Measurements from ENCODE around the gene ACVR1. TPM values are rescaled to one million over a fixed set of nuclear protein-coding genes. Genes with fewer than 3 reads are reported as not detected.

The ACVR1 gene
- total and polyA plus RNA-seq, 2 experiments from 2014 or later = 8.9 to 21.5 TPM

DNA sequence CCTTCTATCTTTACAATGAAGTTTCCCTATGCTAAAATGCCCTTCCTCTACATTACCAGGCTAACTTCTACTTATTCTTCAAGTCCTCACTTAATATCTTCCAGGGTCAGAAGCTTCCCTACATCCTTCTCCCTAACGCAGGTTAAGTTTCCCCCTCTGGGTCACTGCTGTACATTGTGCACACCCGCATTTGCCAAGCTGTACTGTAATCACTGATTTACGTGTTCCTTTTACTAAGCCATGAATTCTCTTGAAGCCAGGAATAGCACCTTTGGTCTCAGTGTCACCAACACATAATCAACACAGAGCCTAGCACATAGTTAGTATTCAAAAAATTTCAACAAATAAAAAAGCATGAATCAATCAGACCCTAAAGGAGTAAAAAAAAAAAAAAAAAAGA, 22.3 kb downstream of the ACVR1 start:
- no peaks in the 10 kb centered on the region for H3F3A ChIP-seq (replicated peaks; ENCODE audit: low read depth)
- Mint-ChIP-seq H3K4me3 (no peak overlapping the region), H3K36me3 (ENCODE audit: low read depth) (no peaks in the 10 kb centered on the region), H3K4me1 (peaks cover 8% of the 10 kb centered on the region), H3K9me3 (no peaks in the 10 kb centered on the region), H3K27ac (no peak overlapping the region), H3K27me3 (ENCODE audit: insufficient read depth, low read depth, poor library complexity) (no peaks in the 10 kb centered on the region)
- no peaks in the 10 kb centered on the region; the same call in 1 of the 2 replicates for H3K4me1 ChIP-seq (ENCODE audit: insufficient read depth)
- H3K4me2 ChIP-seq = no peak overlapping the region
- H3K9me2 ChIP-seq (ENCODE audit: insufficient read depth) = no peaks in the 10 kb centered on the region
- no peak overlapping the region for H2AFZ ChIP-seq
- ATAC-seq (no peak), DNase-seq (ENCODE audit: low spot score) (no peak)
- no peak overlapping the region for H3K27ac ChIP-seq (ENCODE audit: low read depth)
- no peaks in the 10 kb centered on the region for H3K27me3 ChIP-seq (ENCODE audit: insufficient read depth)
- no peak for TF ChIP-seq ZNF331 (CRISPR knock-in tag; IDR thresholded peaks at IDR 0.05; ENCODE audit: low read depth)
- TF ChIP-seq, protein P1, sequence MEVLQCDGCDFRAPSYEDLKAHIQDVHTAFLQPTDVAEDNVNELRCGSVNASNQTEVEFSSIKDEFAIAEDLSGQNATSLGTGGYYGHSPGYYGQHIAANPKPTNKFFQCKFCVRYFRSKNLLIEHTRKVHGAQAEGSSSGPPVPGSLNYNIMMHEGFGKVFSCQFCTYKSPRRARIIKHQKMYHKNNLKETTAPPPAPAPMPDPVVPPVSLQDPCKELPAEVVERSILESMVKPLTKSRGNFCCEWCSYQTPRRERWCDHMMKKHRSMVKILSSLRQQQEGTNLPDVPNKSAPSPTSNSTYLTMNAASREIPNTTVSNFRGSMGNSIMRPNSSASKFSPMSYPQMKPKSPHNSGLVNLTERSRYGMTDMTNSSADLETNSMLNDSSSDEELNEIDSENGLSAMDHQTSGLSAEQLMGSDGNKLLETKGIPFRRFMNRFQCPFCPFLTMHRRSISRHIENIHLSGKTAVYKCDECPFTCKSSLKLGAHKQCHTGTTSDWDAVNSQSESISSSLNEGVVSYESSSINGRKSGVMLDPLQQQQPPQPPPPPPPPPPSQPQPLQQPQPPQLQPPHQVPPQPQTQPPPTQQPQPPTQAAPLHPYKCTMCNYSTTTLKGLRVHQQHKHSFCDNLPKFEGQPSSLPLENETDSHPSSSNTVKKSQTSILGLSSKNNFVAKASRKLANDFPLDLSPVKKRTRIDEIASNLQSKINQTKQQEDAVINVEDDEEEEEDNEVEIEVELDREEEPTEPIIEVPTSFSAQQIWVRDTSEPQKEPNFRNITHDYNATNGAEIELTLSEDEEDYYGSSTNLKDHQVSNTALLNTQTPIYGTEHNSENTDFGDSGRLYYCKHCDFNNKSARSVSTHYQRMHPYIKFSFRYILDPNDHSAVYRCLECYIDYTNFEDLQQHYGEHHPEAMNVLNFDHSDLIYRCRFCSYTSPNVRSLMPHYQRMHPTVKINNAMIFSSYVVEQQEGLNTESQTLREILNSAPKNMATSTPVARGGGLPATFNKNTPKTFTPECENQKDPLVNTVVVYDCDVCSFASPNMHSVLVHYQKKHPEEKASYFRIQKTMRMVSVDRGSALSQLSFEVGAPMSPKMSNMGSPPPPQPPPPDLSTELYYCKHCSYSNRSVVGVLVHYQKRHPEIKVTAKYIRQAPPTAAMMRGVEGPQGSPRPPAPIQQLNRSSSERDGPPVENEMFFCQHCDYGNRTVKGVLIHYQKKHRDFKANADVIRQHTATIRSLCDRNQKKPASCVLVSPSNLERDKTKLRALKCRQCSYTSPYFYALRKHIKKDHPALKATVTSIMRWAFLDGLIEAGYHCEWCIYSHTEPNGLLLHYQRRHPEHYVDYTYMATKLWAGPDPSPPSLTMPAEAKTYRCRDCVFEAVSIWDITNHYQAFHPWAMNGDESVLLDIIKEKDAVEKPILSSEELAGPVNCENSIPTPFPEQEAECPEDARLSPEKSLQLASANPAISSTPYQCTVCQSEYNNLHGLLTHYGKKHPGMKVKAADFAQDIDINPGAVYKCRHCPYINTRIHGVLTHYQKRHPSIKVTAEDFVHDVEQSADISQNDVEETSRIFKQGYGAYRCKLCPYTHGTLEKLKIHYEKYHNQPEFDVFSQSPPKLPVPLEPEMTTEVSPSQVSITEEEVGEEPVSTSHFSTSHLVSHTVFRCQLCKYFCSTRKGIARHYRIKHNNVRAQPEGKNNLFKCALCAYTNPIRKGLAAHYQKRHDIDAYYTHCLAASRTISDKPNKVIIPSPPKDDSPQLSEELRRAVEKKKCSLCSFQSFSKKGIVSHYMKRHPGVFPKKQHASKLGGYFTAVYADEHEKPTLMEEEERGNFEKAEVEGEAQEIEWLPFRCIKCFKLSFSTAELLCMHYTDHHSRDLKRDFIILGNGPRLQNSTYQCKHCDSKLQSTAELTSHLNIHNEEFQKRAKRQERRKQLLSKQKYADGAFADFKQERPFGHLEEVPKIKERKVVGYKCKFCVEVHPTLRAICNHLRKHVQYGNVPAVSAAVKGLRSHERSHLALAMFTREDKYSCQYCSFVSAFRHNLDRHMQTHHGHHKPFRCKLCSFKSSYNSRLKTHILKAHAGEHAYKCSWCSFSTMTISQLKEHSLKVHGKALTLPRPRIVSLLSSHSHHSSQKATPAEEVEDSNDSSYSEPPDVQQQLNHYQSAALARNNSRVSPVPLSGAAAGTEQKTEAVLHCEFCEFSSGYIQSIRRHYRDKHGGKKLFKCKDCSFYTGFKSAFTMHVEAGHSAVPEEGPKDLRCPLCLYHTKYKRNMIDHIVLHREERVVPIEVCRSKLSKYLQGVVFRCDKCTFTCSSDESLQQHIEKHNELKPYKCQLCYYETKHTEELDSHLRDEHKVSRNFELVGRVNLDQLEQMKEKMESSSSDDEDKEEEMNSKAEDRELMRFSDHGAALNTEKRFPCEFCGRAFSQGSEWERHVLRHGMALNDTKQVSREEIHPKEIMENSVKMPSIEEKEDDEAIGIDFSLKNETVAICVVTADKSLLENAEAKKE (CRISPR knock-in tag; IDR thresholded peaks at IDR 0.05) = no peak
- TF ChIP-seq JUNB (IDR thresholded peaks at IDR 0.05; ENCODE audit: unreplicated experiment) = no peak
- no peak for TF ChIP-seq REST (IDR thresholded peaks at IDR 0.05; ENCODE audit: unreplicated experiment)
- TF ChIP-seq ZNF114 (CRISPR knock-in tag; IDR thresholded peaks at IDR 0.05) = no peak
- TF ChIP-seq NANOG (IDR thresholded peaks at IDR 0.05; ENCODE audit: borderline replicate concordance) = no peak
- TF ChIP-seq POLR2AphosphoS5 (IDR thresholded peaks at IDR 0.05; ENCODE audit: low read depth) = no peak
- TF ChIP-seq STAT1 (IDR thresholded peaks at IDR 0.05; ENCODE audit: unreplicated experiment) = no peak
- TF ChIP-seq, protein P2, sequence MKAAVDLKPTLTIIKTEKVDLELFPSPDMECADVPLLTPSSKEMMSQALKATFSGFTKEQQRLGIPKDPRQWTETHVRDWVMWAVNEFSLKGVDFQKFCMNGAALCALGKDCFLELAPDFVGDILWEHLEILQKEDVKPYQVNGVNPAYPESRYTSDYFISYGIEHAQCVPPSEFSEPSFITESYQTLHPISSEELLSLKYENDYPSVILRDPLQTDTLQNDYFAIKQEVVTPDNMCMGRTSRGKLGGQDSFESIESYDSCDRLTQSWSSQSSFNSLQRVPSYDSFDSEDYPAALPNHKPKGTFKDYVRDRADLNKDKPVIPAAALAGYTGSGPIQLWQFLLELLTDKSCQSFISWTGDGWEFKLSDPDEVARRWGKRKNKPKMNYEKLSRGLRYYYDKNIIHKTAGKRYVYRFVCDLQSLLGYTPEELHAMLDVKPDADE (IDR thresholded peaks at IDR 0.05) = no peak
- no peak for TF ChIP-seq EZH2 (IDR thresholded peaks at IDR 0.05; ENCODE audit: low read depth, unreplicated experiment)
- TF ChIP-seq CTCF (conservative IDR thresholded peaks at IDR 0.05; ENCODE audit: low read depth in 2 of 2) = no peak
- no peak for TF ChIP-seq EZH2phosphoT487 (IDR thresholded peaks at IDR 0.05; ENCODE audit: unreplicated experiment)
- no peak overlapping the region for H3K4me3 ChIP-seq
- no peaks in the 10 kb centered on the region; the same call in 1 of the 2 replicates for H4K20me1 ChIP-seq (replicated peaks; ENCODE audit: insufficient read depth)
- H3K36me3 ChIP-seq (ENCODE audit: insufficient read depth) = no peaks in the 10 kb centered on the region
- peaks cover 31% of the 10 kb centered on the region for H3K79me2 ChIP-seq (replicated peaks; ENCODE audit: insufficient read depth)

Measured in GM23338 (cell line).